ENCODE data around the gene UGT2B17. TPM values are rescaled to one million over a fixed set of nuclear protein-coding genes. Genes with fewer than 3 reads are reported as not detected.
"Not testable (repeated sequence)": the region's sequence is repeated elsewhere in the genome, so short reads cannot be mapped to it uniquely, and the experiment has no call there.

The UGT2B17 gene
- total RNA-seq, 1 donor from 2014 or later = not detected

- Histone ChIP-seq H3K4me3 (ENCODE audit: low read length in 3 of 3) (no peak overlapping the region), H3K36me3 (ENCODE audit: control insufficient read depth in 3 of 3, insufficient read depth in 3 of 3, low read length in 3 of 3) (no peaks in the 10 kb centered on the region), H3K9ac (ENCODE audit: low read depth in 1 of 3, low read length in 3 of 3) (no peak overlapping the region), H3K27ac (ENCODE audit: low read depth, low read length) (no peak overlapping the region), H3K9me3 (ENCODE audit: control insufficient read depth in 3 of 3, low read length in 3 of 3) (no peaks in the 10 kb centered on the region), H3K4me1 (ENCODE audit: control insufficient read depth in 3 of 3, insufficient read depth in 3 of 3, low read length in 3 of 3) (no peaks in the 10 kb centered on the region), H3K27me3 (ENCODE audit: control insufficient read depth in 3 of 3, insufficient read depth in 3 of 3, low read length in 3 of 3) (no peaks in the 10 kb centered on the region)
Measured at GRCh38 chr4:68592673-68593072, 16.6 kb upstream of the UGT2B17 start.

- Histone ChIP-seq H3K4me1 (ENCODE audit: control insufficient read depth in 3 of 3, insufficient read depth in 3 of 3, low read length in 3 of 3) (no peaks in the 10 kb centered on the region), H3K27me3 (ENCODE audit: control insufficient read depth in 3 of 3, insufficient read depth in 3 of 3, low read length in 3 of 3) (no peaks in the 10 kb centered on the region), H3K27ac (ENCODE audit: low read depth, low read length) (no peak overlapping the region), H3K4me3 (ENCODE audit: low read length in 3 of 3) (no peak overlapping the region), H3K9me3 (ENCODE audit: control insufficient read depth in 3 of 3, low read length in 3 of 3) (no peaks in the 10 kb centered on the region), H3K9ac (ENCODE audit: low read depth in 1 of 3, low read length in 3 of 3) (no peak overlapping the region), H3K36me3 (ENCODE audit: control insufficient read depth in 3 of 3, insufficient read depth in 3 of 3, low read length in 3 of 3) (no peaks in the 10 kb centered on the region)
Measured at GRCh38 chr4:68591204-68591603, 15.1 kb upstream of the UGT2B17 start.

GRCh38 chr4:68589790-68590189 is 13.7 kb upstream of the UGT2B17 start:
- H3K9me3 ChIP-seq (ENCODE audit: control insufficient read depth in 3 of 3, low read length in 3 of 3) = peaks cover 0 to 2% (median 0%) of the 10 kb centered on the region in 3 donors
- H3K9ac ChIP-seq (ENCODE audit: low read depth in 1 of 3, low read length in 3 of 3) = no peak overlapping the region
- H3K27ac ChIP-seq (ENCODE audit: low read depth, low read length) = no peak overlapping the region
- no peak overlapping the region for H3K4me3 ChIP-seq (ENCODE audit: low read length in 3 of 3)
- no peaks in the 10 kb centered on the region for H3K36me3 ChIP-seq (ENCODE audit: control insufficient read depth in 3 of 3, insufficient read depth in 3 of 3, low read length in 3 of 3)
- no peaks in the 10 kb centered on the region for H3K27me3 ChIP-seq (ENCODE audit: control insufficient read depth in 3 of 3, insufficient read depth in 3 of 3, low read length in 3 of 3)
- H3K4me1 ChIP-seq (ENCODE audit: control insufficient read depth in 3 of 3, insufficient read depth in 3 of 3, low read length in 3 of 3) = no peaks in the 10 kb centered on the region

- Histone ChIP-seq H3K9ac (ENCODE audit: low read depth in 1 of 3, low read length in 3 of 3) (no peak overlapping the region), H3K27ac (ENCODE audit: low read depth, low read length) (no peak overlapping the region), H3K36me3 (ENCODE audit: control insufficient read depth in 3 of 3, insufficient read depth in 3 of 3, low read length in 3 of 3) (no peaks in the 10 kb centered on the region), H3K4me3 (ENCODE audit: low read length in 3 of 3) (no peak overlapping the region), H3K4me1 (ENCODE audit: control insufficient read depth in 3 of 3, insufficient read depth in 3 of 3, low read length in 3 of 3) (no peaks in the 10 kb centered on the region), H3K9me3 (ENCODE audit: control insufficient read depth in 3 of 3, low read length in 3 of 3) (peaks cover 0 to 4% (median 0%) of the 10 kb centered on the region in 3 donors), H3K27me3 (ENCODE audit: control insufficient read depth in 3 of 3, insufficient read depth in 3 of 3, low read length in 3 of 3) (peaks cover 0 to 2% (median 0%) of the 10 kb centered on the region in 3 donors)
Measured at GRCh38 chr4:68582339-68582717, 6.2 kb upstream of the UGT2B17 start.

GRCh38 chr4:68581383-68582338 is 5.5 kb upstream of the UGT2B17 start:
- Histone ChIP-seq H3K27me3 (ENCODE audit: control insufficient read depth in 3 of 3, insufficient read depth in 3 of 3, low read length in 3 of 3) (peaks cover 0 to 2% (median 0%) of the 10 kb centered on the region in 3 donors), H3K4me3 (ENCODE audit: low read length in 3 of 3) (no peak overlapping the region), H3K27ac (ENCODE audit: low read depth, low read length) (no peak overlapping the region), H3K4me1 (ENCODE audit: control insufficient read depth in 3 of 3, insufficient read depth in 3 of 3, low read length in 3 of 3) (no peaks in the 10 kb centered on the region), H3K9ac (ENCODE audit: low read depth in 1 of 3, low read length in 3 of 3) (no peak overlapping the region), H3K36me3 (ENCODE audit: control insufficient read depth in 3 of 3, insufficient read depth in 3 of 3, low read length in 3 of 3) (no peaks in the 10 kb centered on the region), H3K9me3 (ENCODE audit: control insufficient read depth in 3 of 3, low read length in 3 of 3) (peaks cover 0 to 4% (median 0%) of the 10 kb centered on the region in 3 donors)

GRCh38 chr4:68577590-68577989 is 1.5 kb upstream of the UGT2B17 start:
- Histone ChIP-seq H3K36me3 (ENCODE audit: control insufficient read depth in 3 of 3, insufficient read depth in 3 of 3, low read length in 3 of 3) (no peaks in the 10 kb centered on the region), H3K9me3 (ENCODE audit: control insufficient read depth in 3 of 3, low read length in 3 of 3) (no peaks in the 10 kb centered on the region), H3K4me3 (ENCODE audit: low read length in 3 of 3) (no peak overlapping the region), H3K27ac (ENCODE audit: low read depth, low read length) (no peak overlapping the region), H3K9ac (ENCODE audit: low read depth in 1 of 3, low read length in 3 of 3) (no peak overlapping the region), H3K27me3 (ENCODE audit: control insufficient read depth in 3 of 3, insufficient read depth in 3 of 3, low read length in 3 of 3) (peaks cover 0 to 2% (median 0%) of the 10 kb centered on the region in 3 donors), H3K4me1 (ENCODE audit: control insufficient read depth in 3 of 3, insufficient read depth in 3 of 3, low read length in 3 of 3) (no peaks in the 10 kb centered on the region)

GRCh38 chr4:68575636-68576035 is 486 bp downstream of the UGT2B17 start:
- not testable (repeated sequence) for H3K9ac ChIP-seq (ENCODE audit: low read depth in 1 of 3, low read length in 3 of 3); H3K36me3 ChIP-seq (ENCODE audit: control insufficient read depth in 3 of 3, insufficient read depth in 3 of 3, low read length in 3 of 3); H3K9me3 ChIP-seq (ENCODE audit: control insufficient read depth in 3 of 3, low read length in 3 of 3); H3K4me1 ChIP-seq (ENCODE audit: control insufficient read depth in 3 of 3, insufficient read depth in 3 of 3, low read length in 3 of 3); H3K4me3 ChIP-seq (ENCODE audit: low read length in 3 of 3); H3K27me3 ChIP-seq (ENCODE audit: control insufficient read depth in 3 of 3, insufficient read depth in 3 of 3, low read length in 3 of 3); H3K27ac ChIP-seq (ENCODE audit: low read depth, low read length)

GRCh38 chr4:68575081-68575480 is 1.0 kb downstream of the UGT2B17 start:
- H3K36me3 ChIP-seq (ENCODE audit: control insufficient read depth in 3 of 3, insufficient read depth in 3 of 3, low read length in 3 of 3) = no peaks in the 10 kb centered on the region

GRCh38 chr4:68572653-68573170 is 3.4 kb downstream of the UGT2B17 start:
- H3K4me1 ChIP-seq (ENCODE audit: control insufficient read depth in 3 of 3, insufficient read depth in 3 of 3, low read length in 3 of 3) = no peaks in the 10 kb centered on the region
- no peak overlapping the region for H3K27ac ChIP-seq (ENCODE audit: low read depth, low read length)
- no peak overlapping the region for H3K9ac ChIP-seq (ENCODE audit: low read depth in 1 of 3, low read length in 3 of 3)

More at GRCh38 chr4:68575081-68575480, 1.0 kb downstream of the UGT2B17 start:
- Histone ChIP-seq H3K4me1 (ENCODE audit: control insufficient read depth in 3 of 3, insufficient read depth in 3 of 3, low read length in 3 of 3) (no peaks in the 10 kb centered on the region), H3K4me3 (ENCODE audit: low read length in 3 of 3) (no peak overlapping the region), H3K27me3 (ENCODE audit: control insufficient read depth in 3 of 3, insufficient read depth in 3 of 3, low read length in 3 of 3) (no peaks in the 10 kb centered on the region), H3K9me3 (ENCODE audit: control insufficient read depth in 3 of 3, low read length in 3 of 3) (no peaks in the 10 kb centered on the region), H3K9ac (ENCODE audit: low read depth in 1 of 3, low read length in 3 of 3) (no peak overlapping the region), H3K27ac (ENCODE audit: low read depth, low read length) (no peak overlapping the region)

GRCh38 chr4:68570122-68570507 is 6.0 kb downstream of the UGT2B17 start:
- no peak overlapping the region for H3K9ac ChIP-seq (ENCODE audit: low read depth in 1 of 3, low read length in 3 of 3)
- H3K4me3 ChIP-seq (ENCODE audit: low read length in 3 of 3) = no peak overlapping the region
- H3K36me3 ChIP-seq (ENCODE audit: control insufficient read depth in 3 of 3, insufficient read depth in 3 of 3, low read length in 3 of 3) = no peaks in the 10 kb centered on the region
- H3K27ac ChIP-seq (ENCODE audit: low read depth, low read length) = no peak overlapping the region
- H3K4me1 ChIP-seq (ENCODE audit: control insufficient read depth in 3 of 3, insufficient read depth in 3 of 3, low read length in 3 of 3) = no peaks in the 10 kb centered on the region
- H3K27me3 ChIP-seq (ENCODE audit: control insufficient read depth in 3 of 3, insufficient read depth in 3 of 3, low read length in 3 of 3) = no peaks in the 10 kb centered on the region
- H3K9me3 ChIP-seq (ENCODE audit: control insufficient read depth in 3 of 3, low read length in 3 of 3) = no peaks in the 10 kb centered on the region

More at GRCh38 chr4:68572653-68573170, 3.4 kb downstream of the UGT2B17 start:
- Histone ChIP-seq H3K36me3 (ENCODE audit: control insufficient read depth in 3 of 3, insufficient read depth in 3 of 3, low read length in 3 of 3) (no peaks in the 10 kb centered on the region), H3K9me3 (ENCODE audit: control insufficient read depth in 3 of 3, low read length in 3 of 3) (no peaks in the 10 kb centered on the region), H3K4me3 (ENCODE audit: low read length in 3 of 3) (no peak overlapping the region), H3K27me3 (ENCODE audit: control insufficient read depth in 3 of 3, insufficient read depth in 3 of 3, low read length in 3 of 3) (no peaks in the 10 kb centered on the region)
